GM12874 (cell line): ENCODE data around the gene DDX51.

ENCODE experiments used
- CTCF ChIP-seq: IDR thresholded peaks from 2 replicates; pipeline ENCODE4 v1.5.1; 2011; ENCODE audit warnings: low read depth, mild to moderate bottlenecking, control low read depth, low read length, moderate library complexity; ENCODE audit not compliant: insufficient read depth

DDX51 gene

GRCh38 chr12:132162508-132163031 lies 18.5 kb upstream of the DDX51 start:
- TF ChIP-seq CTCF, result no peak

GRCh38 chr12:132161796-132162507 lies 17.8 kb upstream of the DDX51 start:
- TF ChIP-seq CTCF, result no peak

- no peak for TF ChIP-seq CTCF
These were observed 17.1 kb upstream of the DDX51 start for GRCh38 chr12:132161036-132161781.

GRCh38 chr12:132160601-132161035 lies 16.5 kb upstream of the DDX51 start:
- no peak for TF ChIP-seq CTCF

GRCh38 chr12:132160016-132160415 lies 15.9 kb upstream of the DDX51 start:
- no peak for TF ChIP-seq CTCF

GRCh38 chr12:132159555-132160003 lies 15.5 kb upstream of the DDX51 start:
- TF ChIP-seq CTCF, result no peak
